LHCN-M2 (cell line): ENCODE results near the gene CHID1. TPM values are rescaled to one million over a fixed set of nuclear protein-coding genes. Genes with fewer than 3 reads are reported as not detected.

ENCODE experiments used
- DNase-seq: peaks from one replicate; pipeline ENCODE4 v3.0.0-alpha.2; 2012; ENCODE audit warnings: low read depth
- polyA plus RNA-seq: library from polyadenylated mRNA; unstranded; fragments of >200 nt; gene quantifications from one replicate; pipeline ENCODE4 v1.2.1, GENCODE V29; 2012; ENCODE audit warnings: missing spikeins
- total RNA-seq: library from RNA; depleted of rRNA; stranded (reverse); fragments of >200 nt; gene quantifications from 2 replicates; pipeline ENCODE4 v1.2.3, GENCODE V29; 2014; rRNA removed

Gene CHID1
- 52.2 and 58.5 TPM in 2 replicates for total RNA-seq
- polyA plus RNA-seq = 102 TPM

DNA sequence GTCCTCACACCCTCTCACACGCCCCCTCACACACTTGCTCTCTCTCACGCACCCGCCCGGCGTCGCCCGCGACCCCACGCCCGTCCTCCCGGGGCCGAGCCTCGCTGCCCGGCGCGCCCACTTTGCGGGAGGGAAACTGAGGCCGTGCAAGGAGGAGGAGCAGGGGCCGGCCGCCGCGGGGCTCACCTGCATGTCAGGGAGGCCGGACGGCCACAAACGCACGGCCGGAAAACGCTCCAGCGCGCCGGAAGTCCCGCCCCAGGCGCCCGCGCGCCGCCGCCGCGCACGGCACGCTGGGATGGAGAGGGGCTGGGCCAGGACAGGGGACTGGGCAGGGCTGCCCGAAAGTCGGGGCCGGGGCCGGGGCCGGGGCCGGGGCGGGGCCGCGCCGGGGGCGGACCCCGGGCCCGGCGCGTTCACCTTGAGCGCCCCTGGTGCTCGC, at the start of gene CHID1:
TSS of gene CHID1 (minus strand) at position 222 of the 442 bp plus-strand sequence. CDS start 5,994 bp downstream, outside the sequence.
- DNase-seq = peak; percentile 78

DNA sequence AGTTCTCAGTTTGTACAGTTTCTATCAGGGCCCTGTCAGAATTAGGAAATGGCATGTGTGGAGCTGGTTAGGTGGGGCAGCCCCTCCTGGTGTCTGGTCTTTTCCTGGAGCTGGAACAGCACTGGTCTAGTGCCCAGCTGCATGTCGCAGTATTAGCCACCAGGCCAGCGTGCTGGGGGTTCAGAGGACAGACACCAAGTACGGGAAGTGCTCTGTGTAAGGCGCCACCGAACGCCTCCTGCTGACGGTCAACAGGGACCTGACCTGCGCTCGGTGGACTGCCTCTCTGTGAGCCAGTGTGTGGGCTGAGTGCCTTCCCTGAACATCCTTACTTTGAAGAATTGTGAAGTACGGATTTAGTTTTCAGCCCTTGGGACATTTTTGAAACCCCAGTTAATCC, 49.0 kb upstream of the CHID1 start:
- no peak for DNase-seq

- DNase-seq = no peak
Observed at GRCh38 chr11:959027-959426, 48.4 kb upstream of the CHID1 start.

GRCh38 chr11:958101-958500, 47.5 kb upstream of the CHID1 start:
- DNase-seq = no peak

DNA sequence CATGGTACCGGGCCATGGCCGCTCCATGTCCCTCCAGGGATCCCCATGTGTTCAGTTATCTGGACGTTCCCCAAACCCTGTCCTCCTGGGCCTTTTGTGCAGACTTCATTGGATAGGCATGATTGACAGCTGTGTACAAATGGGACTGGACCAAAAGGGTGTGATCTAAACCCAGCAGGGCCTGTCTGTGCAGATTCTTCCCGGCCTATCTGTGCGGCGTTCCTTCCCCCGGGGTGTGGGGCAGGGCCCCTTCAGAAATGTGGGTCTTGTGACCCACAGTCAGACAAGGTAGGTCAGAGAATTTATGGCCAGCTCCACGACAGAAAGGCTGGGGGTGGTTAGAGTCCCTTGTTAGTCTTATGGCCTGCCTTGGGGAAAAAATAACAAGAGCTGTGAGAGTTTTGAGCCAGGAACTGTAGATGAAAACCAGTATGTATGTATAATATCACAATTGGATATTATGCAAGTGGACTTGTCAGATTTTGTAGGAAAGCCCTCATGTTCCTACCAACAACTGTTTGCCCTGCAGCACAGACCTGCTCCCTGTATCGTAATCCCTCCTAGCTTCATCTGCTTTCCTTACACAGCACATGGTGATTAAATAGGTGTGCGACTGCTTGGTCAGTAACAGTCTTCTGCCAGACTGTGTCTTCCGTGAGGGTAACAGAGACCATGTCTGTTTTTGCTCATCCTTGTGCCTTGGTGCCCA, 46.8 kb upstream of the CHID1 start:
- DNase-seq = no peak

DNA sequence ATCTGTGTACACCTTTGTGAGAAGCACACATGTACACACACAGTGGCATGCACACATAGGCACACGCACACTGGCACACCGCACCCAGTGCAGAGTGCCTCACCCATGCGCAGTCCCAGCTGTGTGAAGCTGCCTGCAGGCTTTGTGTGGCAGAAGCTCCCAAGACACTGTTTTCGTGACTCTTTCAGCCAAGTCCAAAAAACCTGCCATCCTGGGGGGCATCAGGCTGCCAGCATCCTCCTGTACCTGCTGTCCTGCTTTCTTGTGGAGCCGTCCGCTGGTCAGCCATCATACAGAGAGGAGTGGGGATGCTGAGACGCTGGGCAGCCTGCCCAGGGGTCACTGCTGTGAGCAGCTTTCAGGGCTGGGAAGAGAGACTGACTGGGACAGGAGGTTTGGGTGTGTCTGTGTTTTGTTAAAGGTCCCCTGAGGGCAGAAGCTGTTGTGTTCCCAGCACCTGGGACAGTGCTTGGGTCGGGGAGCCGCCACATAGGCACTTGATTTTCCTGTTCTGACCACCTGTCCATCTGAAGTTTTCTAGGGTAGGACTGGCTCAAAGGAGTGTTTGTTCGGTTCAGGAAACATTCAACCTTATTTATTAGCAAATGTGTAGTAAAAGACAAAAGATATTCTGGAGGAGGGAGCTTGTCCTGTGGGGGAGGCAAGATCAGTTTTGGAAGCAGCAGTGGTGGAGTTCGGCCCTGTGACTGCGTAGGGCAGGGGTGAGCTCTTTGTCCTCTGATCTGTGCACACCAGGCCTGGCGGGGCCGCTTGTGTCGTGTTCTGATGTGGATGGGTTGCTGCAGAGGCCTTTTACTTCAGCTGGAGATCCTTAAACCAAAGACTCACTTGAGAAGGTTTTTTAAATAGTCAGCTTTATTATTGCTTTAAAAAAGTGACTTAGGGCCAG, 44.8 kb upstream of the CHID1 start:
- DNase-seq = no peak

GRCh38 chr11:954392-955153, 44.0 kb upstream of the CHID1 start:
- no peak for DNase-seq

DNA sequence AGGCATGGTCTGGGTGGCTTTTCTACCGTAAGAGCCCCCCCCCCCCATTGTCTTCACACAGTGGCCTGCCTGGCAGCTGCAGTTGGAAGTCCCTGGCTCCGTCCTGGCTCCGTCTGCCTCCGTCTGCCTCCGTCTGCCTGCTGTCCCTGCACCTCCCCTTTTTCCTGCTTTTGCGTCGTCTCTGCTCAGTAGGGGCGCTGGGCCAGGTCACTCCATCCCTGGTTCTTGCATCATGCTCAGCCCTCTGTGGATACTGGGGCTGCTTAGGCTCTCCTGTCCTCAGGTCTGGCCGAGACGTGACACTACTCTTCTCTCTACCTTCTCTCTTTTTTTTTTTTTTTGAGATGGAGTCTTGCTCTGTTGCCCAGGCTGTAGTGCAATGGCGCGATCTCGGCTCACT, 42.9 kb upstream of the CHID1 start:
- DNase-seq = no peak

DNA sequence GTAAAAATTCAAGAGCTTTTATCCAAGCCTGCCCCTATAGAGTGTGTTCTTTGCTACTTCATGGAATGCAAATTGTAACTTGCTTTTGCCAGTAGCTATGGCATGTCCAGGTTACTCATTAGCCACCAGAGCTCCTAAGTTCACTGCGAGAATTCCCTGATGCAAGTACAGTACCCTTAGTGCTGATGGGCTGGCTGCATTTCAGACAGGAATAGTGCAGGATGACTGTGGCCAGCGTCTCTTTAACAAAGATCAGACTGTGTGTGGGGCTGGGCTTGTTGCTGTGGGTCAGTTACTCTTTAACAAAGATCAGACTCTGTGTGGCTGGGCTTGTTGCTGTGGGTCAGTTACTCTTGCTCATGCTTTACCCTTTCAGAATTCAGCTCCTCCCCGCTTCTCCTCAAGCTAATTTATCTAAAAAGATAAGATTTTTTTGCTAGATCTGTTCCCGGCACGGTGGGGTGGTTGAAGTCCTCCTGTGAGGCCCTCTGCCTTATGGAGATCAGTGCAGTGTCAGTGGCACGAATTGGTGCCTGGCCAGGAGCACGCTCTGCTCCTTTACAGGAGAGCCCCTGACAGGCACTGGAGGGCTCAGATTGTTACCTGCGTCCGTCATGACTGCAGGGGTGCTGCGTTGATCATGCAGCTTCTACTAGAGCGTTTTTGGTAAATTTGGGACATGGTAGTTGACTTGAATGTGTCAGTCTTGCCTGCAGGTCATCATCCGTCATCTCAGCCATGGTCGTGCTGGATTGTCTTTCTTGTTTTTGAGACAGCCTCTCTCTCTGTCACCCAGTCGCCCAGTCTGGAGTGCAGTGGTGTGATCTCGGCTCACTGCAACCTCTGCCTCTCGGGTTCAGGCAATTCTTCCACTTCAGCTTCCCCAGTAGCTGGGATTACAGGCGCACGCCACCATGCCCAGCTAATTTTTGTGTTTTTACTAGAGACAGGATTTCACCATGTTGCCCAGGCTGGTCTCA, 42.1 kb upstream of the CHID1 start:
- no peak for DNase-seq

DNA sequence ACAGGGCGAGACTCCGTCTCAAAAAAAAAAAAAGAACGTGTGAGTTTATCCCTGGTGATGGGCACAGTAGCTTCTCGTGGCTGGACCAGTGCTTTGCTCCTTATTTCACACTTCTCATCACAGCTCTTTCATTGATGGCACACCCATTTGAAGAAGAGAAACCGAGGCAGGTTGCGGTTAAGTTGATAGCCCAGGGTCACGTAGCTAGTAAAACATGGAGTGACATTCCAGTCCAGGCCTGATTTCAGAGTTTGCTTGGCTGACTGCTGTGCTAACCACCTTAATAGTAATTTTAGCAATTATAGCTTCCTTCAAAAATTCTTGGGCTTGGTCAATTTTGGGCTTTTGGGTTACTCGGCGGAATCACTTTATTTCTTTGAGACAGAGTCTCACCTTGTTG, 40.9 kb upstream of the CHID1 start:
- DNase-seq = no peak

GRCh38 chr11:947744-948143, 37.1 kb upstream of the CHID1 start:
- no peak for DNase-seq

DNA sequence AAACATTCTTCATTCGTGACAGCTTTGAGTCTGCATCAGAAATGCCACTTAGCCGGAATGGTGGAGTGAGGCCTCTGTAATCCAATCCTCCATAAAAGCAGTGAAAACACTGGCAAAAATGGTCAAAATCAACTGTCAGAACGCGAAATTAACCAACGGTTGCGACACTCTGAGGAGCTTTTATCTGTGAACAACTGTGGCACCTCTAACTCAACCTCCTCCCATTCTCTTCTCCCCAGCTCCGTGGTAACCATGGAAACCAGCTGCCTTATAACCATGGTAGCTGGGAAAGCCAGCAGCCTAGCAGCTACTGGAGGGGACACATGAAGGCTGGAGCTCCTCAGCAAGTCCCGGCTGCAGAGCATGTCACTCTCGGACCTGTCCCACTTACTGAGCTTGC, 35.4 kb upstream of the CHID1 start:
- DNase-seq = peak; percentile 47

DNA sequence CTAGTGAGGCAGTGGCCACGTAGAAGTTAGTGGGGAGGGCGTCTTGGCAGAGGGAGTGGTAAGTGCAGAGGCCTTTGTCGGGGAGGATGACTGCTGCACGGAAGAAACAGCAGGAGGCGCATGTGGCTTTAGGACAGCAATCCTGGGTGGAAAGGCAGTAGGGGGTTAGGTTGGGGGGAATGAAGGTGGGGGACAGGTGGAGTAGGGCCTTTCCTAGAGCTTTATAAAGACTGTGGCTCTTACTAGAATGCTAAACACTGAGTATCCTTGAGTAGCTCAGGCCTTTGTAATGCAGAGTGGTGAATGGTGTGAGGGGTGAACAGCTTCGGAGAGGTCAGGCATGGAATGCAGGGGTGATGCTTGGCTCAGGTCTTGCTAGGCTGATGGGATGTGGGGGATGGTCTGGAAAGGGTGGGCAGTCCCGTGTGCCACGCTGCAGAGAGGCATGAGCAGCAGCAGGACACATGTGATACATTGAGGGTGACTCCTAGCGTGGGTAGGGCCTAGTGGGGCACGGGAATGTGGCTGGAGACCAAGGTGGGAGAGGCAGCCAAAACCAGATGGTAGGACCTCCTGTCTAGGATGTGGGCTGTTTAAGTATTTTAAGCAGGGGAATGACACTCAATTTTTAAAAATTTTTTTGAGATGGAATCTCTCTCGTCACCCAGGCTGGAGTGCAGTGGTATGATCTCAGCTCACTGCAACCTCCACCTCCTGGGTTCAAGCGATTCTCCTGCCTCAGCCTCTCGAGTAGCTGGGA, 34.3 kb upstream of the CHID1 start:
- DNase-seq = no peak

DNA sequence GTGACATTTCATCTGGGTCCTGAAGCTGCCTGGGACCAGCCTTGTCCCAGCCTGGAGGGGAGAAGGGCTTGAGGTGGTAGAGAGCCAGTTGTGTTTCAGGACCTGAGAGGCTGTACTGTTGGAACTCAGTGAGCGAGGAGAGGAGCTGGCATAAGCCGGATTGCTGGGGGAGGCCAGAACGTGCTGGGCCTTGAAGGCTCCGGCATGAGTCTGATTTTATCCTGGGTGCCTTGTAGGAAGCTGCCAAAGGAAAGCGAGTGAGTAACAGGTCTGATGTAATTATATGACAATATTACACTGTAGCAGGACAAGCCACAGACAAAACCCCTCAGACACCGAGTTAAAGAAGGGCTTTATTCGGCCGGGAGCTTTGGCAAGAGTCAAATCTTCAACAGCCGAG, 32.2 kb upstream of the CHID1 start:
- no peak for DNase-seq

DNA sequence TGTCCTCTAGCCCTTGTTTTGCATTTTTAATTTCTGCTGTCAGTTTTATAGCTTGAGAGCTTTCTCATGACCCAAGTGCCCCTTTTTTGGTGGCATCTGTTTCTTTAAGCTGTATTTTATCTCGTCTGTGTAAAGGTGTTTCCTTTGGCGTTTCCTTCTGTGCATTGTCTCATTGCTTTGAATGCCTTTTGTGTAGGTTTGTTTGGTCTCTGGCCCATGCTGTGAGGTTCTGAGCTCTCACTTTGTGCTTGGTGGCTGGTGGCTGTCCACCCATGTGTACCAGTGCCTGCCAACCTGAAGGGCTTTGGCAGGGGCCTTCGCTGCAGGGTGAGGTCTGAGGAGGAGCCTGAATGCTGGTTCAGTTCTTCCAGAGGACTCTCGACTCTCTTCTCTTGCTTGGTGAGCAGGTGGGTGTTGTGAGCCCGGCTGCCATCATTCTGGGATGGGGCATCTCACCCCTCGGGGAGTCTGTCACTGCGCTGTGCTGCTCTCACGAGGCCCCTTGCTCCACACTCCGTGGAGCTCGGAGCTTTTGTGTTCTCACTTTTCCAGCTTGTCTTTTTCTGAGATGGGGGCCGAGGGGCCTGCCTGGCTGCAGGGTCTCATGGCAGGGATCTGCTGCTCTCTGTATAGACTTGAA, 30.0 kb upstream of the CHID1 start:
- no peak for DNase-seq

DNA sequence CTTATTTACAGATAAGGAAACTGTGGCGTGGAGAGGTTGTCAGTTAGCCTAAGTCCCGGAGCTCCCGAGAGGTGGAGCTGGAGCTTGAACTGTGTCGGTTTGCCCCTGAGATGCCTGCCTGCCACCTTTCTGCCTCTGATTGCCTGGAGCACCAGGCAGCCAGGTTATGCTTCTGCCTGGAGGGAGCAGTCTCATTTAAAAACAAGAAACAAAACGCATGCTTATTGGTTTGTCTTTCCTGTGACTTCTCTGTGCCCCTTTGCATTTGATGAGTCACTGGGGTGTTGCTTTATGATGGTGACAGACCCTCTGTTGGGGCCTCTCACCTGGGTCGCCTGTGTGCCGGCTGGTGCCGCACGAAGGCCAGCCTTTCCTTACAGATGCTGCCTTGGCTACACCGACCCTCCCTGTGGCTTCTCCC, 27.2 kb upstream of the CHID1 start:
- no peak for DNase-seq

GRCh38 chr11:936199-936598, 25.6 kb upstream of the CHID1 start:
- no peak for DNase-seq

GRCh38 chr11:934527-934926, 23.9 kb upstream of the CHID1 start:
- DNase-seq = no peak

GRCh38 chr11:933936-934335, 23.3 kb upstream of the CHID1 start:
- no peak for DNase-seq
